ENCODE results near the gene DNAJC15. TPM values are rescaled to one million over a fixed set of nuclear protein-coding genes. Genes with fewer than 3 reads are reported as not detected.

The DNAJC15 gene
- total RNA-seq, 1 experiment from 2014 or later = 10.8 TPM

DNA sequence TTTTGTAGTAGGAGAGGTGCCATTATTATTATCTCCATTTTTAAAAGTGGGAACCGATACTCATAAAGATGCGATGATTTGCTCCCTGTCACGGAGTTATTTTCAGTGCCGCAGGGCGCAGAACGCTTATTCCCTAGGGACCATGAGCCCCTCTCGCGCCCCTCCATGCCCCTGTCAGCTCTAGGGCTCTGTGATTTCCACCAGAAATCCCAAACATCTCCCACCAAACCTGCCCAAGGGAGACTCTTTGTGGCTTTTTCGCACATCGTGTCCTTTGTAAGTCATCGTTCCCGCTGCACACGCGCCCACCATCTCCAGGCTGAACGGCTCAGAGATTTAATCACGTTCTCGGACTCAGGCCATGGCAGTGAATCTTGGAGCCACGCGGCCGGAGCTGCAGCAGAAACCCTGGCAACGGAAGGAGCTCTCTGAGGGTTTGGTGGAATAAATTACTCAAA, 105.1 kb downstream of the DNAJC15 start:
- intact Hi-C loops (cut with micrococcal nuclease) = no loop called here
- H3K36me3 ChIP-seq (ENCODE audit: control insufficient read depth in 1 of 2, insufficient read depth in 2 of 2, low read length in 2 of 2) = no peaks in the 10 kb centered on the region
- no peak overlapping the region for H2AFZ ChIP-seq (ENCODE audit: low read depth, low read length, poor library complexity, severe bottlenecking)
- H3K4me3 ChIP-seq (replicated peaks in 1 of 2; ENCODE audit: low read depth in 1 of 2, low read length in 2 of 2) = no peak overlapping the region
- BruUV-seq (replicated peaks) = no TSS peak
- peaks cover 3 to 8% of the 10 kb centered on the region in 2 experiments; a peak in 2 of 4 replicates for H3K4me1 ChIP-seq (ENCODE audit: control insufficient read depth in 1 of 2, insufficient read depth in 2 of 2, low read length in 2 of 2)
- DNase-seq (ENCODE audit: low read depth, low spot score) = no peak
- H3K79me2 ChIP-seq (ENCODE audit: insufficient read depth, low read length) = no peaks in the 10 kb centered on the region
- H3K27ac ChIP-seq (ENCODE audit: low read depth, low read length) = no peak overlapping the region
- no peak for ATAC-seq
- peaks cover 17% of the 10 kb centered on the region for H3K27me3 ChIP-seq (ENCODE audit: insufficient read depth, low read length)
- ChIA-PET CTCF (no interaction called here), POLR2A (no interaction called here), RAD21 (ENCODE audit: low non-redundant PET in 1 of 2, low total read pairs in 2 of 2, uncharacterized antibody in 2 of 2, unreplicated experiment in 2 of 2) (no interaction called here)
- H4K20me1 ChIP-seq (ENCODE audit: insufficient read depth) = no peaks in the 10 kb centered on the region
- no peaks in the 10 kb centered on the region for H3K9me2 ChIP-seq (ENCODE audit: insufficient read depth)
- TF ChIP-seq, protein P1, sequence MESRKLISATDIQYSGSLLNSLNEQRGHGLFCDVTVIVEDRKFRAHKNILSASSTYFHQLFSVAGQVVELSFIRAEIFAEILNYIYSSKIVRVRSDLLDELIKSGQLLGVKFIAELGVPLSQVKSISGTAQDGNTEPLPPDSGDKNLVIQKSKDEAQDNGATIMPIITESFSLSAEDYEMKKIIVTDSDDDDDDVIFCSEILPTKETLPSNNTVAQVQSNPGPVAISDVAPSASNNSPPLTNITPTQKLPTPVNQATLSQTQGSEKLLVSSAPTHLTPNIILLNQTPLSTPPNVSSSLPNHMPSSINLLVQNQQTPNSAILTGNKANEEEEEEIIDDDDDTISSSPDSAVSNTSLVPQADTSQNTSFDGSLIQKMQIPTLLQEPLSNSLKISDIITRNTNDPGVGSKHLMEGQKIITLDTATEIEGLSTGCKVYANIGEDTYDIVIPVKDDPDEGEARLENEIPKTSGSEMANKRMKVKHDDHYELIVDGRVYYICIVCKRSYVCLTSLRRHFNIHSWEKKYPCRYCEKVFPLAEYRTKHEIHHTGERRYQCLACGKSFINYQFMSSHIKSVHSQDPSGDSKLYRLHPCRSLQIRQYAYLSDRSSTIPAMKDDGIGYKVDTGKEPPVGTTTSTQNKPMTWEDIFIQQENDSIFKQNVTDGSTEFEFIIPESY (IDR thresholded peaks at IDR 0.05; ENCODE audit: extremely low read depth, insufficient replicate concordance, low read length) = no peak
- TF ChIP-seq CEBPB (IDR thresholded peaks at IDR 0.05; ENCODE audit: low read depth) (no peak), FOSL1 (IDR thresholded peaks at IDR 0.05; ENCODE audit: low read depth) (no peak), SP1 (IDR thresholded peaks at IDR 0.05; ENCODE audit: low read depth) (no peak), YY1 (IDR thresholded peaks at IDR 0.05; ENCODE audit: extremely low read depth, insufficient replicate concordance, low read depth, low read length) (no peak), MAX (IDR thresholded peaks at IDR 0.05) (no peak), SRF (IDR thresholded peaks at IDR 0.05; ENCODE audit: low read depth) (no peak), RAD21 (IDR thresholded peaks at IDR 0.05; ENCODE audit: low read depth) (no peak)
- no peaks in the 10 kb centered on the region for H3K9me3 ChIP-seq (ENCODE audit: control insufficient read depth in 1 of 2, insufficient read depth in 1 of 2, low read depth in 1 of 2, low read length in 2 of 2)
- H3K4me2 ChIP-seq (ENCODE audit: low read length) = no peak overlapping the region
- no peak overlapping the region for H3K9ac ChIP-seq (ENCODE audit: low read length)

- ATAC-seq (no peak), DNase-seq (ENCODE audit: low read depth, low spot score) (no peak)
- RAD21 ChIA-PET (ENCODE audit: low non-redundant PET in 1 of 2, low total read pairs in 2 of 2, uncharacterized antibody in 2 of 2, unreplicated experiment in 2 of 2) = no interaction called here
- CTCF ChIA-PET = no interaction called here
- no peak overlapping the region for H3K4me2 ChIP-seq (ENCODE audit: low read length)
- intact Hi-C loops (cut with micrococcal nuclease) = no loop called here
- H3K9me2 ChIP-seq (ENCODE audit: insufficient read depth) = no peaks in the 10 kb centered on the region
- no TSS peak for BruUV-seq (replicated peaks)
- TF ChIP-seq TCF7L2 (IDR thresholded peaks at IDR 0.05; ENCODE audit: borderline replicate concordance, extremely low read depth, insufficient read depth, insufficient read length) (no peak), ZFX (IDR thresholded peaks at IDR 0.05) (no peak), POLR2AphosphoS5 (IDR thresholded peaks at IDR 0.05; ENCODE audit: low read depth, low read length) (no peak), JUND (IDR thresholded peaks at IDR 0.05) (no peak)
- TF ChIP-seq, protein P2, sequence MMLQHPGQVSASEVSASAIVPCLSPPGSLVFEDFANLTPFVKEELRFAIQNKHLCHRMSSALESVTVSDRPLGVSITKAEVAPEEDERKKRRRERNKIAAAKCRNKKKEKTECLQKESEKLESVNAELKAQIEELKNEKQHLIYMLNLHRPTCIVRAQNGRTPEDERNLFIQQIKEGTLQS (IDR thresholded peaks at IDR 0.05) = no peak
- H3K4me1 ChIP-seq (ENCODE audit: control insufficient read depth in 1 of 2, insufficient read depth in 2 of 2, low read length in 2 of 2) = peaks cover 3 to 8% of the 10 kb centered on the region in 2 experiments; a peak in 2 of 4 replicates
- no peak overlapping the region for H3K4me3 ChIP-seq (replicated peaks in 1 of 2; ENCODE audit: low read depth in 1 of 2, low read length in 2 of 2)
- POLR2A ChIA-PET = no interaction called here
- H3K9me3 ChIP-seq (ENCODE audit: control insufficient read depth in 1 of 2, insufficient read depth in 1 of 2, low read depth in 1 of 2, low read length in 2 of 2) = no peaks in the 10 kb centered on the region
- no peaks in the 10 kb centered on the region for H3K79me2 ChIP-seq (ENCODE audit: insufficient read depth, low read length)
- peaks cover 17% of the 10 kb centered on the region for H3K27me3 ChIP-seq (ENCODE audit: insufficient read depth, low read length)
- no peak overlapping the region for H3K9ac ChIP-seq (ENCODE audit: low read length)
- H3K36me3 ChIP-seq (ENCODE audit: control insufficient read depth in 1 of 2, insufficient read depth in 2 of 2, low read length in 2 of 2) = no peaks in the 10 kb centered on the region
- H4K20me1 ChIP-seq (ENCODE audit: insufficient read depth) = no peaks in the 10 kb centered on the region
- no peak overlapping the region for H3K27ac ChIP-seq (ENCODE audit: low read depth, low read length)
- H2AFZ ChIP-seq (ENCODE audit: low read depth, low read length, poor library complexity, severe bottlenecking) = no peak overlapping the region
Measured at GRCh38 chr13:43129066-43129465, 105.7 kb downstream of the DNAJC15 start.

Measured in HCT116 (cell line).